Mammary epithelial cell (primary cell): ENCODE results near the gene SYNE4.

ENCODE experiments used
- CTCF ChIP-seq, 2 donors: IDR thresholded peaks in 1 of 2; conservative IDR thresholded peaks in 1 of 2; 2 replicates each; pipeline ENCODE4 v1.5.1; 2011 to 2012; ENCODE audit warnings: inconsistent platforms in 2 of 2, low read length in 2 of 2, mild to moderate bottlenecking in 2 of 2, control low read depth in 1 of 2, low read depth in 1 of 2; ENCODE audit not compliant: insufficient read depth in 1 of 2; ENCODE audit errors: extremely low read depth in 1 of 2
- EZH2 ChIP-seq: IDR thresholded peaks from 2 replicates; pipeline ENCODE4 v1.6.1; 2012; ENCODE audit warnings: low read length, inconsistent platforms, borderline replicate concordance

DNA sequence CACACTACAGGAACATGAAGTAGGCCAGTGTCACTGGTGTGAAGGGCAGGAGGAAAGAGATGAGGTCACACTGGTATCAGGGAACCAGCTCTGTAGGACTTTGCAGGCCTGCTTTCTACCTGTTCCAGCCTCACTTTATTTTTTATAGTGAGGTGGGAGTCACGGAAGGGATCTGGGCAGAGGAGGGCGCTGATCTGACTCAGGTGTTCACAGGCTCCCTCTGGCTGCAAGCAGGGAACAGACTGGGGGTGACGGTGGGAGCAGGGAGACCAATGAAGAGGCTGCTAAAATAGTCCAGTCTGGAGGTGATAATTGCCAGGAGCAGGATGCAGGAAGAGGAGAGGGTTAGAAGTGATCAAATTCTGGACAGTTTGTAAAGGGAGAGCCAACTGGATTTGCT, 42.6 kb upstream of the SYNE4 start:
- TF ChIP-seq CTCF (conservative IDR thresholded peaks at IDR 0.05 in 1 of 2, IDR thresholded peaks at IDR 0.05 in 1 of 2; ENCODE audit: extremely low read depth in 1 of 2, insufficient read depth in 1 of 2, low read depth in 1 of 2, low read length in 2 of 2) (peak in 1 of 2 donors; percentile 37), EZH2 (no peak)
